Activated T-cell treated with anti-CD3 and anti-CD28 coated beads for 1 hour (primary cell): ENCODE data around the gene TACC2.

Source experiments
- DNase-seq: peaks from one replicate; pipeline ENCODE4 v3.0.0-alpha.2; 2020; ENCODE audit warnings: low read depth

The TACC2 gene

GRCh38 chr10:122170802-122171201 is 181.8 kb downstream of the TACC2 start:
- DNase-seq = no peak

GRCh38 chr10:122171302-122172075 is 182.5 kb downstream of the TACC2 start:
- DNase-seq = no peak

GRCh38 chr10:122172361-122173008 is 183.5 kb downstream of the TACC2 start:
- no peak for DNase-seq

GRCh38 chr10:122173337-122173736 is 184.4 kb downstream of the TACC2 start:
- DNase-seq = no peak

- DNase-seq = no peak
Observed at GRCh38 chr10:122173766-122174435, 184.9 kb downstream of the TACC2 start.

- DNase-seq = no peak
Observed at GRCh38 chr10:122176232-122177213, 187.6 kb downstream of the TACC2 start.

GRCh38 chr10:122178655-122179054 is 189.7 kb downstream of the TACC2 start:
- no peak for DNase-seq

- no peak for DNase-seq
Observed at GRCh38 chr10:122181041-122181732, 192.2 kb downstream of the TACC2 start.

GRCh38 chr10:122181876-122182275 is 192.9 kb downstream of the TACC2 start:
- DNase-seq = no peak

GRCh38 chr10:122182308-122182707 is 193.3 kb downstream of the TACC2 start:
- DNase-seq = no peak

- DNase-seq = no peak
Observed at GRCh38 chr10:122184254-122184653, 195.3 kb downstream of the TACC2 start.

- DNase-seq = no peak
Observed at GRCh38 chr10:122185643-122186042, 196.7 kb downstream of the TACC2 start.

GRCh38 chr10:122186816-122187810 is 198.2 kb downstream of the TACC2 start:
- DNase-seq = no peak

GRCh38 chr10:122188706-122189105 is 199.7 kb downstream of the TACC2 start:
- DNase-seq = no peak

- DNase-seq = no peak
Observed at GRCh38 chr10:122189185-122189584, 200.2 kb downstream of the TACC2 start.

GRCh38 chr10:122190176-122190943 is 201.4 kb downstream of the TACC2 start:
- DNase-seq = no peak

GRCh38 chr10:122191936-122192541 is 203.1 kb downstream of the TACC2 start:
- no peak for DNase-seq

GRCh38 chr10:122194251-122194650 is 205.3 kb downstream of the TACC2 start:
- no peak for DNase-seq

GRCh38 chr10:122196218-122196617 is 207.3 kb downstream of the TACC2 start:
- no peak for DNase-seq
